ENCODE measurements around the gene C13orf42.

DNA sequence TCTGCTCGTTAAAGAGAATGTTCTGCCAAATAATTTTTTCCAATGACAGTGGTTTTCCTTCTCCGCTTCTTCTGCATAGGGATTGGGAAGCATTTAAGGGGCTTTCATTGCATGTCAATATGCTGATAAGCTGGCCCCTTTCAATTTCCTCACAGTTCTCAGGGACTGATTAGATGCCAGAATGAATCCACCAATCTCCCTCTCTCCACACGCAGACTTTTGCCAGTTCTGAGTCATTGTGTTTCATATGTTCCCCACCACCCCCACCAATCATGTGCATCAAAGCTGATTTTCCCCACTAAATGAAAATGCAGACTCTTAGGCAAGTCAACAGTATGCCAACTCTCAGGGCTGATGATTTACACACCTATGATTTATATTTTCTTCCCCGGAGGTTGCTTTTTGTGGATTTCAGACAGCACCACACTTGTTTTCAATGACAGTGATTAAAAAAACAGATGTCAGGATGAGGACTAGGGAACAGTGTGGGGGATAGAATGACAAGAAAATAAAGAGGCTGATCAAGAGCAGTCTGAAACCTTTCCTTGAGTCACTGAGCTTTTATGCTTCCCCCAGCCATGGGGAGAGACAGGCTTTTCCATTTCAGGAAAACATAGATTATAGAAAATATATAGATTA lies 47.9 kb upstream of the C13orf42 start:
- TF ChIP-seq, protein P1, sequence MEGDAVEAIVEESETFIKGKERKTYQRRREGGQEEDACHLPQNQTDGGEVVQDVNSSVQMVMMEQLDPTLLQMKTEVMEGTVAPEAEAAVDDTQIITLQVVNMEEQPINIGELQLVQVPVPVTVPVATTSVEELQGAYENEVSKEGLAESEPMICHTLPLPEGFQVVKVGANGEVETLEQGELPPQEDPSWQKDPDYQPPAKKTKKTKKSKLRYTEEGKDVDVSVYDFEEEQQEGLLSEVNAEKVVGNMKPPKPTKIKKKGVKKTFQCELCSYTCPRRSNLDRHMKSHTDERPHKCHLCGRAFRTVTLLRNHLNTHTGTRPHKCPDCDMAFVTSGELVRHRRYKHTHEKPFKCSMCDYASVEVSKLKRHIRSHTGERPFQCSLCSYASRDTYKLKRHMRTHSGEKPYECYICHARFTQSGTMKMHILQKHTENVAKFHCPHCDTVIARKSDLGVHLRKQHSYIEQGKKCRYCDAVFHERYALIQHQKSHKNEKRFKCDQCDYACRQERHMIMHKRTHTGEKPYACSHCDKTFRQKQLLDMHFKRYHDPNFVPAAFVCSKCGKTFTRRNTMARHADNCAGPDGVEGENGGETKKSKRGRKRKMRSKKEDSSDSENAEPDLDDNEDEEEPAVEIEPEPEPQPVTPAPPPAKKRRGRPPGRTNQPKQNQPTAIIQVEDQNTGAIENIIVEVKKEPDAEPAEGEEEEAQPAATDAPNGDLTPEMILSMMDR (IDR thresholded peaks at IDR 0.05), result no peak
- TF ChIP-seq POLR2AphosphoS5 (IDR thresholded peaks at IDR 0.05) (no peak), POLR2A (IDR thresholded peaks at IDR 0.05) (no peak), EP300 (IDR thresholded peaks at IDR 0.05) (no peak)

Data from suprapubic skin (tissue), 4 donors.